HEK293 (cell line): ENCODE data around the gene CLNK.

Experiments used
- CTCF ChIP-seq: fragments of 450-650 bp; formaldehyde crosslinking; IDR thresholded peaks from 2 replicates; pipeline ENCODE4 v1.5.1; 2016; ENCODE audit warnings: missing biosample characterization, missing genetic modification characterization
- ELK4 ChIP-seq: IDR thresholded peaks from 2 replicates; pipeline ENCODE4 v1.6.1; 2011; ENCODE audit warnings: mild to moderate bottlenecking, low read depth, low read length, borderline replicate concordance
- PRDM10 ChIP-seq: fragments of 450-650 bp; formaldehyde crosslinking; IDR thresholded peaks from 2 replicates; pipeline ENCODE4 v1.5.1; 2016; ENCODE audit warnings: missing biosample characterization, missing genetic modification characterization
- REPIN1 ChIP-seq: fragments of 450-650 bp; formaldehyde crosslinking; IDR thresholded peaks from 2 replicates; pipeline ENCODE4 v1.5.1; 2017; ENCODE audit warnings: missing biosample characterization, missing genetic modification characterization, low read depth
- TCF7L2 ChIP-seq: IDR thresholded peaks from 2 replicates; pipeline ENCODE4 v1.6.1; 2011; ENCODE audit warnings: low read depth, mild to moderate bottlenecking, inconsistent platforms, low read length, moderate library complexity, borderline replicate concordance
- YY1 ChIP-seq: fragments of 450-650 bp; formaldehyde crosslinking; IDR thresholded peaks from 2 replicates; pipeline ENCODE4 v1.5.1; 2018; ENCODE audit warnings: missing biosample characterization, missing genetic modification characterization
- ZIC2 ChIP-seq: fragments of 450-650 bp; formaldehyde crosslinking; IDR thresholded peaks from 2 replicates; pipeline ENCODE4 v1.5.1; 2016; ENCODE audit warnings: missing biosample characterization, missing genetic modification characterization
- ZNF112 ChIP-seq: fragments of 450-650 bp; formaldehyde crosslinking; IDR thresholded peaks from 2 replicates; pipeline ENCODE4 v1.5.0; 2017; ENCODE audit warnings: missing biosample characterization, missing genetic modification characterization
- ZNF645 ChIP-seq: fragments of 450-650 bp; formaldehyde crosslinking; IDR thresholded peaks from 2 replicates; pipeline ENCODE4; 2016; ENCODE audit warnings: missing biosample characterization, missing genetic modification characterization

GRCh38 chr4:10688022-10688421 lies 3.5 kb upstream of the CLNK start:
- TF ChIP-seq CTCF (tag by site-specific recombination): no peak
- no peak for TF ChIP-seq ZNF645
- TF ChIP-seq ELK4: no peak
- TF ChIP-seq PRDM10 (tag by site-specific recombination): no peak
- TF ChIP-seq REPIN1 (tag by site-specific recombination): no peak
- TF ChIP-seq ZNF112 (tag by site-specific recombination): no peak
- TF ChIP-seq TCF7L2: no peak
- TF ChIP-seq YY1 (tag by site-specific recombination): no peak
- no peak for TF ChIP-seq ZIC2 (tag by site-specific recombination)
